BJ (cell line): ENCODE results near the gene VAMP2. TPM values are rescaled to one million over a fixed set of nuclear protein-coding genes. Genes with fewer than 3 reads are reported as not detected.
A peak's percentile ranks its signal among the peaks of the same experiment; 100 is the strongest.

Experiments used
- CTCF ChIA-PET: fragments of 350-600 bp; formaldehyde crosslinking; extraction: SDS; loops from one replicate; lab custom pipeline; 2021; ENCODE audit warnings: antibody characterized with exemption, inconsistent platforms; lab: Yijun Ruan, JAX
- POLR2A ChIA-PET: fragments of 300-600 bp; sonication (Branson Sonifier 250); formaldehyde crosslinking; extraction: SDS; loops from one replicate; lab custom pipeline; 2021; ENCODE audit warnings: antibody characterized with exemption; lab: Charles Lee
- DNase-seq: peaks from one replicate; pipeline ENCODE4 v3.0.0-alpha.2; 2011; ENCODE audit warnings: low read depth
- H3K27me3 ChIP-seq: 2 replicates; pipeline ENCODE4 v1.6.0; 2011; ENCODE audit warnings: low read length; ENCODE audit not compliant: control insufficient read depth, insufficient read depth
- H3K36me3 ChIP-seq: 2 replicates; pipeline ENCODE4 v1.5.1; 2011; ENCODE audit warnings: low read length; ENCODE audit not compliant: control insufficient read depth, insufficient read depth
- H3K4me3 ChIP-seq: 2 replicates; pipeline ENCODE4 v1.5.1; 2011; ENCODE audit warnings: low read depth, mild to moderate bottlenecking, control low read depth, low read length
- polyA plus RNA-seq: library from polyadenylated mRNA; depleted of rRNA; stranded (reverse); fragments of >200 nt; gene quantifications from 2 replicates; pipeline ENCODE4 v1.2.3, GENCODE V29; 2011
- TF ChIP-seq, protein P1 (sequence below): IDR thresholded peaks from 2 replicates; pipeline ENCODE4 v1.5.1; 2011; ENCODE audit warnings: low read depth, mild to moderate bottlenecking, control low read depth, inconsistent platforms, low read length, moderate library complexity; ENCODE audit not compliant: insufficient read depth

The VAMP2 gene
- polyA plus RNA-seq, 1 experiment: 22.8 TPM

DNA sequence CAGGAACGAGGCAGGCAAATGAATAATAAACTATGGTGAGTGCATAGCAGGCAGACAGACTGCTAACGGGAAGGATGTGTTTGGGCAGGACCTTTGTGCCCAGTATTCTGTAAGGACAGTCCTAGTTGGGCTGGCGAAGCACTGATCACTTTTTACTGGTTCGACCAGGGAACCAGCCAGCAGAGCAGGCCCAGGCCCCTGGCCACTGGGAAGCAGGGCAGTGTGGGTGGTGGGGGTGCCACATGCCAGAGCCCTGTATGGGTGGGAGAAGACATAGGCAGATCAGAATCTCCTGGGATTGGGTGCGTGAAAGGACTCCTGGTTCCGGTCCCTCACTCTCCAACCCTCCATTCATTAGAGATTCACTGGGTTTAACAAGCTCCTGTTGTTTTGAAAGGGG is 4.0 kb upstream of the VAMP2 start:
- TF ChIP-seq, protein P1, sequence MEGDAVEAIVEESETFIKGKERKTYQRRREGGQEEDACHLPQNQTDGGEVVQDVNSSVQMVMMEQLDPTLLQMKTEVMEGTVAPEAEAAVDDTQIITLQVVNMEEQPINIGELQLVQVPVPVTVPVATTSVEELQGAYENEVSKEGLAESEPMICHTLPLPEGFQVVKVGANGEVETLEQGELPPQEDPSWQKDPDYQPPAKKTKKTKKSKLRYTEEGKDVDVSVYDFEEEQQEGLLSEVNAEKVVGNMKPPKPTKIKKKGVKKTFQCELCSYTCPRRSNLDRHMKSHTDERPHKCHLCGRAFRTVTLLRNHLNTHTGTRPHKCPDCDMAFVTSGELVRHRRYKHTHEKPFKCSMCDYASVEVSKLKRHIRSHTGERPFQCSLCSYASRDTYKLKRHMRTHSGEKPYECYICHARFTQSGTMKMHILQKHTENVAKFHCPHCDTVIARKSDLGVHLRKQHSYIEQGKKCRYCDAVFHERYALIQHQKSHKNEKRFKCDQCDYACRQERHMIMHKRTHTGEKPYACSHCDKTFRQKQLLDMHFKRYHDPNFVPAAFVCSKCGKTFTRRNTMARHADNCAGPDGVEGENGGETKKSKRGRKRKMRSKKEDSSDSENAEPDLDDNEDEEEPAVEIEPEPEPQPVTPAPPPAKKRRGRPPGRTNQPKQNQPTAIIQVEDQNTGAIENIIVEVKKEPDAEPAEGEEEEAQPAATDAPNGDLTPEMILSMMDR: no peak
- H3K4me3 ChIP-seq: no peak overlapping the region
- no peaks in the 10 kb centered on the region for H3K27me3 ChIP-seq
- ChIA-PET POLR2A (no interaction called here), CTCF (no interaction called here)
- H3K36me3 ChIP-seq: no peaks in the 10 kb centered on the region
- no peak for DNase-seq

DNA sequence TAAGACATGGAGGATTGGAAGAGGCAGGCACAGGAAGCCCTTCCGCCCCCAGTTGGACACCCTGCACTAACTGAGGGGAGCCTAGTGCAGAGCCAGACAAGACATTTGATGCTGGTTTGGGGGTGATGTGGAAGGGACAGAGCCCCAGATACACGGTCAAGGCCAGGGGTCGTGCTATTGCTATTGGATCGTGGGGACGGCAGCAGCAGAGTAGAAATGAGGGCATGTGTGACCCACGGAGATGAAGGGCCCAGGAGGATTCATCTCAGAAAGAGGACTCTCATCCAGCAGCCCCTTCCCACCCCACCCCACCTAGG is 2.0 kb upstream of the VAMP2 start:
- H3K4me3 ChIP-seq: no peak overlapping the region
- CTCF ChIA-PET: interaction anchor here (0.7 to 1.1 kb wide), 2 partner anchors 11 to 46 kb away, joined by 3 to 6 read pairs; partner anchors contain the start of genes ALOXE3 and TMEM107
- peaks cover 6% of the 10 kb centered on the region for H3K36me3 ChIP-seq
- TF ChIP-seq, protein P1: no peak
- H3K27me3 ChIP-seq: no peaks in the 10 kb centered on the region
- POLR2A ChIA-PET: no interaction called here
- no peak for DNase-seq

DNA sequence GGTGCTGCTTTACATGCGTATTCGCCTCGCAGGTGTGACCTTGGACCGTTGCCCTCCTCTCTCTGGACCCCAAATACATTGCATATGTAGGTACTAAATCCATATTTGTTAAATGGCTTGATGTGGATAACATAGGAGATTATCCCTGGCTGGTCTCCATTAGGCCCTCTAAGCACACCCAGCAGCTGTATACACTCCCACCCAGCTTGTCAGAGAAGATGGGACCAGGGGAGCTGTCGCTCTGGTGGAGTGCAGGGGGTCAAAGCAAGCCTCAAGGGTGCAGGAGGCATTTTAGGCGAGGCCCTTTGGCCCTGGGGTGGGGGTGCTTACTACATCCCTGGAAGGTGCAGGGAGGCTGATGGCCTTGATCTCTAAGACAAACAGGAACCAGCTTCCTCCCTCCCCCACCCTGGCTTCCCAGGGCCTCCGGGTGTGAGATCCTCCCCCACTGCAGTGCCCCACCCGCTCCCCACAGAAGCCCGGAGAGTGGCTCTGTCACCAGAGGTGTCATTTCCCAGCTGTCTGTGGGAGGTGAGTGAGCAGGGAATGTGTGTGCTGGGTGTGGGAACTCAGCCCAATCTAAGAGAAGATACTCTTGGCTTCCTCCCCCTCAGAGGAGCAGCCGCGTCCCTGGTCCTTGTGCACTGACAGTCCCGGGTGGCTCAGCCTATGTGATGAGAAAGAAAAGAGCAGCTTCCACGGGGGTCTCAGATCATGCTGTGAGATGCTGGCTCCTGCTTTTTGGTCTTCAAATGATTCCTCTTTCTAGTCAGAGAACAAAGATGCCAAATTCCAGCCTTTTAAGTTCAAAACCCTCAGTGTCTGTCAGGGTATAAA is 1.4 kb upstream of the VAMP2 start:
- no peak for DNase-seq
- ChIA-PET POLR2A (interaction anchor here (0.7 kb wide), 1 partner anchor 9 kb away, joined by 10 read pairs; no protein-coding TSS in a partner anchor), CTCF (interaction anchor here (0.7 to 1.1 kb wide), 4 partner anchors 10 to 45 kb away, joined by 3 to 6 read pairs (median 3); partner anchors contain the start of genes ALOXE3 and TMEM107)
- TF ChIP-seq, protein P1: no peak
- Histone ChIP-seq H3K27me3 (no peaks in the 10 kb centered on the region), H3K4me3 (no peak overlapping the region), H3K36me3 (peaks cover 11% of the 10 kb centered on the region)

DNA sequence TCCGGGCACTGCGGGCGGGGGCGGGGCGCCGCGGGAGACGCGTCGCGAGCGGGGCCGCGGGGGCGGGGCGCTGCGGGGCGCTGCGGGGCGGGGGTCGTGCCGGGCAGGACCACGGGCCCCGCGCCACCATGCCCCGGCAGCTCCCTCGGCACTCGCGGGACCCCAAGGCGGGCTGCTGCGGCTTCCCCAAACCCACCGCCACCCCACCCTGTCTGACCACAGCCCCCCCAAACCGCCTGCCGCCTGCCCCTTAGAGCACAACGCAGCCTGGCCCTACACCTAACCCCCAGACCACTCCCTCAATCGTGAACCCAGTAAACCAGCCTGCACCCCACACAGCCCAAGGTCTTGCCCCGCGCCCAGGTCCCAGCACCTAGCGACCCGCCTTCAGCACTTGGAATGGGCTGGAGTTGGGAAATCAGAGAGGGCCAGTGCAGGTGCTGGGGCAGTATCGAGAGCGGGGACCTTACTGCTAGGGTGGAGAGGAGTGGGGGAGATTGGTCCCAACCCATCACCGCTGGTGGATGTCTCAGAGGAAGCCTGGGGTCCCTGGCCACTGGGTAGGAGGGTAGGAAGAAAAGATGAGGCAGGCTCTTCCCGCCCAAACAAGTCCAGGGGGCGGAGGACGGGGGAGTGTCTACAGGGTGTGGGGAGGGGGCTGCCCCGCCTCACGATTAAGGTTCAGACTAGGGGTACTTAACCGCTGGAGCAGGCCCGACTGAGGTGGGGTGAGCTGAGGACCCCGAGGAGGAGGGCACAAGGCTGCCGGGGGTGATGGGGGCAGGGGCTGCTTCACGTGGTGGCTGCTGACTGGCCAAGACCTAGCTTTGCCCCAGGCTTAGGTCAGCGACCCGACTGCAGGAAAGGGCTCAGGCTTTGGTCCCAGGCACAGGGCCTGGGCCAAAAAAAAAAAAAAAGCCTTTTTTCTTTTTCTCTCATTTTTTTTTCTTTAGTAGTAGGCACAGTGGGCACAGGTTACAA is 539 bp upstream of the VAMP2 start:
- peak overlapping the region; percentile 100 for H3K4me3 ChIP-seq
- ChIA-PET CTCF (interaction anchor here (0.7 to 1.1 kb wide), 4 partner anchors 9 to 45 kb away, joined by 3 to 6 read pairs (median 3); partner anchors contain the start of gene ALOXE3), POLR2A (interaction anchor here (0.7 kb wide), 1 partner anchor 10 kb away, joined by 10 read pairs; no protein-coding TSS in a partner anchor)
- H3K36me3 ChIP-seq: peaks cover 12% of the 10 kb centered on the region
- TF ChIP-seq, protein P1: no peak
- no peak for DNase-seq
- H3K27me3 ChIP-seq: no peaks in the 10 kb centered on the region
